ENCODE results near the gene EIF1AX.
"Not testable (repeated sequence)": the region's sequence is repeated elsewhere in the genome, so short reads cannot be mapped to it uniquely, and the experiment has no call there.

Gene EIF1AX, protein sequence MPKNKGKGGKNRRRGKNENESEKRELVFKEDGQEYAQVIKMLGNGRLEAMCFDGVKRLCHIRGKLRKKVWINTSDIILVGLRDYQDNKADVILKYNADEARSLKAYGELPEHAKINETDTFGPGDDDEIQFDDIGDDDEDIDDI

DNA sequence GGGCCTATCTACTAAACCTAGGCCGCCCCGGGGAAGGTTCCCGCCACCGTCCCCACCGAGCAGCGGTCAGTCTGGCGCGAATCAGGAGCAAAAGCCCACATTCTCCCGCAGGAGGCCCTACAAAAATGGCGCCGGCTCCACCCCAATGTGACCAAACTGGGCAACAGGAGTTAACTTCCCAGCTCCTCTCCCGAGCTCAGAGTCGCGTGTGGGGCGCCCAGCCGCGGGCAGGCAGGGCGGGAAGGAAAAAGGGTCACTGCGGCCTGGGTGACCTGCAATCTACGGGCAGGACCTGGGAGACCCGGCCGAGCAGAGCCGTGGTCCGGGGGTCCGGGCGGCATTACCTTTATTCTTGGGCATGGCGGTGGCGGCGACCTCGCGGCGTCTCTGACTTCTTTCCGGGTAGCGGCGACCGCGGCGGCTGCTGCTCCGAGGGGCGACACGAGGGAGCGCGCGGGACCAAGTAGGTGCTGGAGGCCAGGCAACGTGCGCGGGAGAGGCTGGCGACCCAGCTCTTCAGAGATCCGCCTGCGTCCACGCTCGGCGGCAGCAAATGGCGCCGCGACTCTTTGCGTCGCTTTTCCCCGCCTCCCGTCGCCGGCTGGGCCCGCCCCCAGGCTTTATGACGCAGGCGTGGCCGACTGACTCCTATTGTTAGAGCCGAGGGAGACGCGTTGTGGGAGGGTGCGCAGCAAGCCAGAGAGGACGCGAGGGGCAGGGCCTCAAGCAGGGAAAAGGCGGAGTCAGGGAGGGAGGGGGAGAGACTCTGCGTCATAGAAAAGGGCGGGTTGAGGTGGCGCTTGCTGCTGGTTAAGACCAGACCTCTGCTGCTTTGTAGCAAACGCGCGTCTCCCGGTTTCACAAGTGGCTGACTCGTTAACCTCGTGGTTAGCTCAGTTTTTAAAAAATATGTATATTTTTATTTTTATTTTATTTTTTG lies at the start of gene EIF1AX:
Gene EIF1AX (minus strand): TSS at position 558 of the 940 bp plus-strand sequence. CDS start 198 bp downstream, at position 360.
- DNase-seq, result peak; percentile 95

DNA sequence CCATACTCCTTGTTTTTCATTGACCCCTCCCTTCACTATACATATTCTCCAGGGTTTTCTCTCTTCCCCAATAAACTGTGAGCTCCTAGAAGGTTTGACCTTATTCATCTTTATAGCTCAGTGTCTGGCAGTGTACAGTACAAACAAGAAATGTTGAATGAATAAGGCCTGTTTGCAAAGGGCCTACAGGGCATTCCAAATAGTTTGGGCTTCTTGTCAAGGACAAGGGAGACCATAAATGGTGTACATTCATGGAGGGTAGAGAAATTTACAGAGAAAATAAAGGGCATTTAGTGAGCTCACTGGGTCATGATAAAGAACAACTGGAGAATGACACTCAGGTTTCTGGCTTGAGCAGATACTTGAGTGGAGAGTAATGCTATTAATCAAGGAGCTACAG lies 47.5 kb upstream of the EIF1AX start:
- no peak for DNase-seq

DNA sequence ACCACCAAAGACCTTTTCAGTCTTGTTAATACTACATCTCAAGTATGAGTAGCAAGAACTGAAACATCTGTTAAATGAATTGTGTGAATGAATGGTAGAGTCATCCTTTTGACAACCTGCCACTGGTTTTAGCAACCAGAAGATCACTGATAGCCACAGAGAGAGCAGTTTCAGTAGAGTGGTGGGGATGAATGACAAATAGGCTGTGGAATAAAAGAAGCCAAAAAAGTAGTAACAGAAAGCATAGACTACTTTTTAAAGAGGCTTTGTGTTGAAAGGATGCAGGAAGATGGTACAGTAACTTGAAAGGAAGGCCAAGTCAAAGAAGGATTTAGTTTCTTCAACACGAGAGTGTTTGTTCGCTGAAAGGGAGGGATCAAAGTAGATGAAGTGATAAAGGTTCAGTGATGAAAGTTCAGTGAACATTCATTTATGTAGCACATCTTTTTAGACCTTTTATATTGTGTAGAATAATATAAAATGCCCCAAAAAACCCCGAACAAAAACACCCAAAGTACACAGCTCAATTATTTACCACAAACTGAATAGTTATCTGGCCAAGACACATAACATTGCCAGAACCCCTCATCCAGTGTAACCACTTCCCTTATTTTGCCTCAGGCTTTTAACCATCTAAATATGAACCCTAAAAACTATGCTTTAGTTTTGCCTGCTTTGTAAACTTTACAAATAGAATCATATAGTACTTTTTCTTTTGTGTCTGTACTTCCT lies 40.1 kb upstream of the EIF1AX start:
- no peak for DNase-seq

DNA sequence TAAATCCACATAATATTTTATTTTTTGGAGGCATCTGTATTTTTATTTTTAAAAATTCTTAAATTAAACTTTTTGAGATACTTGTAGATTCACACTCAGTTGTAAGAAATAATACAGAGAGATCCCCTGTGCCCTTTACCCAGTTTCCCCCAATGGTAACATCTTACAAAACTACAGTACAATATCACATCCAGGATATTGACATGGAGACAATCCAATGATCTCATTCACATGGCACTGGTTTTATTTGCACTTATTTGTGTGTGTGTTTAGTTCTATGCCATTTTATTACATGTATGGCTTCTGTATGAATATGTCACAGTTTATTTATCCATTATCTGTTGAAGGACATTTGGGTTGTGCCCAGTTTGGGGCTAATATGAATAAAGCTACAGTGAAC lies 35.5 kb upstream of the EIF1AX start:
- no peak for DNase-seq

DNA sequence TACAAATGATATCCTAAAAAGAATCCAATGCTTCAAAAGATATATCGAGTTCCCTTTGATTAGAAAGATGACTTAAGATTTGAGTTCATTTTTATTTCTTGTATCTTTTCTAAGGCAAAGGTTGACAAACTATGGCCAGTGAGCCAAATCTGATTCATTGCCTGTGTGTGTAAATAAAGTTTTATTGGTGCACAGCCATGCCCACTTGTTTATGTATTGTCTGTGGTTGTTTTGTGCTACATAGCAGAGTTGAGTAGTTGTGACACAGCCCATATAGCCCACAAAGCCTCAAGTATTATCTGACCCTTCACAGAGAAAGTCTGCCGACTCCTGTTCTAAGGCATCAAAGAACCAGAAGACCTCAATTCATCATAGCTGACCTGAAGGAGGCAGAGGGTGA lies 32.2 kb upstream of the EIF1AX start:
- DNase-seq, result no peak

DNA sequence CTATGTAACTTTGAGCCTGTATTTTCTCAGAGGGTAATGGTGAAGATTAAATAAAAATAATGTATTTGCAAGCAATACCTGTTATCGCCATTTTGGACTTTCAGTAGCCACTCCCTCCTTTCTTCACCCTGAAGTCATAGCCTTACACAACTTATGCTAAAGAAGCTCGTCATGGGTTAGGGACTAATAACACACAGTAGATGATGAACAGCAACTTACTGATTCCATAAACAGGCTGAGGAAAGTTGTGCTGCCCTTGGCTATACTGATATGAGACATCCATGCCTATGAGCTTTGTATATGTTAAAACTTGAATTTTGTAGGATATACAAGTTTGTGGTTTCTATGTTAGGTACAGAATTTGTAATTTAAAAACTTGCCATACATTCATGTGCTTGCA lies 31.7 kb upstream of the EIF1AX start:
- no peak for DNase-seq

DNA sequence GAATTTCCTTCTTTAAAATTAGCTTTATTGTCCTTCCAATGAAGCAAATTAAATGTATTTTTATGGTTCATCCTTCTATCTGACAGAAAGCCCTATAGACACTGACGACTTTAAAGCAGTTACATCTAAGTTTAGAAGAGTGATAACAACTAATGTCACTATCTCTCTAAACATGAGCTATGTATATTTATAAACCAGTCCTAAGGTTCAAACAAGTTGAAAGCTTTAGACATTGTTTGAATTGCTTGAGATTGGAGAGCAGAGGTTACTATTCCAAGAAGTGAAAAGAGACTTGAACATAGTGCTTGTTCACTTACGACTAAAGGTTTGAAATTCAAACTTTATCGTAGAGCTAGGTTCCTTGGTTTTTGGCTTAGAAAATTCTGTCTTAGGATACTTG lies 30.2 kb upstream of the EIF1AX start:
- DNase-seq, result no peak

DNA sequence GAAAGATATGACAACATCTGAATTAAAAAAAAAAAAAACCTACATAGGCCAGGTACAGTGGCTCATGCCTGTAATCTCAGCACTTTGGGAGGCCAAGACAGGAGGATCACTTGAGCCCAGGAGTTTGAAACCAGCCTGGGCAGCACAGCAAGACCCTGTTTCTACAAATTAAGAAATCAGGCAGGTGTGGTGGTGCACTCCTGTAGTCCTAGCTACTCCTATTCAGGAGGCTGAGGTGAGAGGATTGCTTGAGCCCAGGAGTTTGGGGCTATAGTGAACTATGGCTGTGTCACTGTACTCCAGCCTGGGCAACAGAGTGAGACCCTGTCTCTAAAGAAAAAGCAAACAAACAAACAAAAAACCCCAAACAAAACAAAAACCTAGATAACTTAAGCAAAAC lies 20.9 kb upstream of the EIF1AX start:
- not testable (repeated sequence) for DNase-seq

DNA sequence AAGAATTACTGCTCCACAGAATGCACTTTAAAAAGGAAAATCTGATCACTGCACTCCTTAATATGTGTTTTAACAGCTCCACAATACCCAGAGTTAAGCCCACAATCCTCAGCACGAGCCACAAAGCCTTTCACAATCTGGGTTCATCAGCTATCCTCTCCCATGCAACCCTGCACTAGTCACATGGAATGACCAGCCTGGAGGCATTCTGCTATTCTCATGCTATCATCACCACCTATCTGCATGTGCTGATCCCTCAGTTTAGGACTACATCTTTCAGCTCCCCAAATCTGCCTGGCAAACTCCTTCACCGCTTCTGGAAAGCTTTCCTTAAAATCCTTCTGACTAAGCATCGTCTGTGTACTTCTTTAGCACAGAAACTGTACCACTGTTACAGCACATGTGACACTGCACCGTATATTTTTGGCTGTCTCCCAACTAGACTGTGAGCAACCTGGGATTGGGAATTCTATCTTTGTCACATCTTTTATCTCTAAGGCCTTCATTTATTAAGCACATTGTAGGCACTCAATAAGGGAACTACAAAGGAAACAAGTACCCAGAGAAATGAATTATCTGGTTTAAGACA lies 18.3 kb upstream of the EIF1AX start:
- no peak for DNase-seq

DNA sequence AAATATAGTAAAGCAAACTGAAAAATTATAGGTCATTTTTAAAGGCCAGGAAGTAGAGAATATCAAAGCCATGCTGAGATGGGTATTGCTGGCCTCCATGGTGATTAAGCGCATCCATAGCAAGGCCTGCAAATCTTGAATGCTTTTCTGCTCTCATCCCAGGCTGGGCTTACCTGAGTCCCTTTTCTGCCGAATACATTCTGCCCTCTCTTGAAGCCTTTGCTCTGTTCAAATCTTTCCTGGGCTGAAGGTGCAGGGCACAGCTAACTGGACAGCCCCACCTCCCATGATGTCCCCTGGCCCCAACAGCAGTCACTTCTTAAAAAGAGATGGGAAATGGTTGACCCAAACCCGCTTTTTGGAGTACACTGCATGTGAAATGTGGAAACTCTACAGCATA lies 10.1 kb upstream of the EIF1AX start:
- DNase-seq, result no peak

DNA sequence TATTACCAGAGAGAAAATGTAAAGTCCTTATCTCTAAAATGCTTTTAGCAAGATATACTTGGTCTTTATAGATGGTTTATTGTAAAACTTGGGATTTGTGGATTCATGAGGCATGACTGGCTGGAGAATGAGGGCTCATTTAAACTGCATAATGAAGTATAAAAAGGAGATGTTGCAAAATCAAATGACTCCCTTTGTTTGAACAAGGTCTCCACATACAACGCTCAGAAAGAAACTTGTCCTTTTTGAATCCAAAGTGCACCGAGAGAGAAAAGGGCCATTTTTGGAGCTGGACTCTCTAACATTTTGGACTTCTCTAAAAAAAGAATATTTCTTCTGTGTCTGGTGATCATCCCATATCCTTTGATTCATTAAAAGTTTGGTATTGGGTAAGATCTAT lies 7.7 kb upstream of the EIF1AX start:
- no peak for DNase-seq

DNA sequence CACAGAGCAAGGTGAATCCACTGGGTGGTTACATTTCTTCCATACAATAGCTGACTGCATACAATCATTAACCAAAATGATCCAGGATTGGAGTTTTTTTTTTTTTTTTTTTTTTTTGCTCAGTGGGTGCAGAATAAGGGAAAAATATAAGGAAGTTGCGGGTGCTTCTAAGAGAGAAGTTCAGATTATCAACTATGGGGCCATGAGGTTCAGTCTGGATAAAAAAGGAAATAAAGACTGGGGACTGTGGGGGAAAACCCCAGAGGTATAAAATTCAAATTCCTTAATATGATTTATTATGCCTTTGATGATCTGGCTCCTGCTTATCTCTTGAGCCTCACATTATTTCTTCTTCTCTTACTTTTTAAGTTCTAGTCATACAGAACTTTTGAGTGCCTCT lies 5.9 kb upstream of the EIF1AX start:
- DNase-seq, result no peak

DNA sequence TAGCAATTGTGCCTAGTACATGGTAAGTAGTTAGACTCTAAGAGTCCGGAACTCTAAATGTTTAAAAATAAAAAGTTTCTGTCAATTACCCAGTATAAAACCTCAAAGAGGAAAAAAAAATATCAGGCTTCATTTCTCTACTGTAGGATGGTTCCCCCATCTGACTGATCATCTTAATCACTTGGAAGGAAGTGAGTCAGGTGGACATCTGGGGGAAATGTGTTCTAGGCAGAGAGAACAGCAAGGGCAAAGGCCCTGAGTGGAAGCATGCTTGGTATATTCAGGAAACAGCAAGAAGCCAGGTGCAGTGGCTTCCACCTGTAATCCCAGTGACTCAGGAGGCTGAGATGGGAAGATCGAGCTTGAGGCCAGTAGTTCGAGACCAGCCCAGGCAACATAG lies 2.9 kb upstream of the EIF1AX start:
- DNase-seq, result no peak

DNA sequence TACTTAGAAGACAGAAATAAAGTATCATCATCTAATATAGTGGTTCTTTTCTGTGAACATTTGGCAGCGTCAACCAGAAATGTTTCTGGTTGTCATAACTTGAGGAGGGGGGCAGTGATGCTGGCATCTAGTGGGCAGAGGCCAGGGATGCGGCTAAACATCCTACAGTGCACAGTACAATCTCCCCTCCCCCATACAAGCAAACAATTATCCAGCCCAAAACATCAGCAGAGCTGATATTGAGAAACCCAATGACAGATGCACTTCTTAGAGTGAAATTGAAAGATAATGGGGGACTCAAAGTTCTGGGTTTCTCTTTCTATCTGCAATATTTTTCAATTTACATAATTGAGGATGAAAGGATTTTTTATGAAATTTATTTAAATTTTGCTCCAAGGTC lies 1.9 kb upstream of the EIF1AX start:
- no peak for DNase-seq

DNA sequence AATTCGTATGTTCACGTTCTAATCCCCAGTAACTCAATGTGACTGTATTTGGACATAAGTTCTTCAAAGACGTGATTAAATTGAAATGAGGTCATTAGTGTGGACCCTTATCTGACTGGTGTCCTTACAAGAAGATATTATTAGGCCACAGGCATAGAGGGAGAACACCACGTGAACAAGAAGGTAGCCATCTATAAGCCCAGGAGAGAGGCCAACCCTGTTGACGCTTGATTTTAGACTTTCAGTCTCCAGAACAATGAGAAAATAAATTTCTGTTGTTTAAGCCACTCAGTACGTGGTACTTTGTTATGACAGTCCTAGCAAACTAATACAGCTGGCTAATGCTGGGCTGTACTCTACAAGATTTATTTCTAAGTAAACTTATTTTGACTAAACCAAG lies 1.5 kb upstream of the EIF1AX start:
- DNase-seq, result no peak

DNA sequence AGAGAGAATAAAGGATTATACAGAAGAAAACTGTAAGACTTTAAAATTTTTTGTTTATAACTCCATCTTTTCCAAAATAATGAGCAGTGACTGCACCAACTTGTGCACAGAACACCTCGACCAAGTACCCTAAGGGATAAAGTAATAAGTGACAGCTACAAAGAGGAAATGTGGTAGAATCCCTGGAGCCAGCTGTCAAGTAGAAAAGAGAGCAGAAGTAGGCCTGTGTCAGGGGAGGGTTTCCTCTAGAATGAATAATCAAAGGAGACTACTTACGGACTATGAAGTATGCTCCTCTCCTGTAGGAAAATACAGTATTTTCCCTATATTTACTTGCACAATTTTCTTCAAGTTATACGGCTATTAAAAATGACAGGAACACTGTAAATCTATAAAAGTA lies 1.2 kb downstream of the EIF1AX start:
- DNase-seq, result no peak

DNA sequence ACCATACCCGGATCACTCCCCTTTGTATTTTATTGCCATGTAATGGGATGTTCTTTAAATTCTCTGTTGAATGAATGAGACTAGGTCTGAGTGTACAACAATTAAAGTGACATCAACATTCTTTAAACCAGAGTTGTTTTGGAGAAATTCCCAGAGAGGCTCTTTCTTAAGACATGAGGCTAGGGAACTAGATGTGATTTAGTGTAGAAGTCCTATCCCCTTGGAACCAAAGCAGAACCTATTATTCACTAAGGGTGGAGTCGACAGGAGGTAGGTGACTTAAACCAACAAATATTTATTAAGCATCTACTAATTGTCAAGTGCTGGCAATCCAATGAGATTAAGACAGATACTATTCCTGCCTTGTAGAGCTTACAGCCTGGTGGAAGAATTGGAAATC lies 1.7 kb downstream of the EIF1AX start:
- no peak for DNase-seq

DNA sequence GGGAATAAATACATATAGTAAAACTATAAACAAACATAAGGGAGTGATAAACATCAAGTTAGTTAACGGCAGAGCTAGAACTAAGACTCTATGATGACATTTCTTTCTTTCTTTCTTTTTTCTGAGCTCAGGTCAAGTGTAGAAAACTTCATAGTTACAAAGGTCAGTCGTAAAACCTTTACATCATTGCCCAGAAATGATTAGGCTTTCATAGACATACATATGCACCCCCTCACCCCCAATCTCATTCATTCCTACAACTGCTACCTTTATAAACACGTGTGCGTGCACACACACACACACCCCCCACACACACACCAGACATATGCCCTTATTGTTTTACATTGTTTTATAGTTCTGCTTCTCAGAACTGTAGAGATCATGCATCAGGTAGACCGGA lies 5.7 kb downstream of the EIF1AX start:
- DNase-seq, result no peak

DNA sequence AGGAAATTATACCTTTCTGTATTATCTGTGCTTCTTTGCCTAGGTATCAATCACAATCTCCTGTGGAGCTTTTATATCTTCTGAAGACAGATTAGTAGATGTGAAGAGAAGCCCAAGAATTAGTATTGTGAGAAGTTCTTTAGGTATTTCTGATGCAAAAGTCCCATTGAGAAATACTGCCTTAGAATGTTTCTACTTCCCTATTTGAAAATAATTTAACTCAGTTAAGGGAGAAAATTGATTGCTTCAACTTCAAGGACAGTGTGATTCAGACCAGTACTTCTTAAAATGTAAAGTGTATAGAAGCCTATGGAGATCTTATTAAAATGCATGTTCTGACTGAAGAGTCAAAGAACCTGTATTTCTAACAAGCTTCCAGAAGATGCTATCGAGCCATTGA lies 9.0 kb downstream of the EIF1AX start:
- DNase-seq, result no peak

DNA sequence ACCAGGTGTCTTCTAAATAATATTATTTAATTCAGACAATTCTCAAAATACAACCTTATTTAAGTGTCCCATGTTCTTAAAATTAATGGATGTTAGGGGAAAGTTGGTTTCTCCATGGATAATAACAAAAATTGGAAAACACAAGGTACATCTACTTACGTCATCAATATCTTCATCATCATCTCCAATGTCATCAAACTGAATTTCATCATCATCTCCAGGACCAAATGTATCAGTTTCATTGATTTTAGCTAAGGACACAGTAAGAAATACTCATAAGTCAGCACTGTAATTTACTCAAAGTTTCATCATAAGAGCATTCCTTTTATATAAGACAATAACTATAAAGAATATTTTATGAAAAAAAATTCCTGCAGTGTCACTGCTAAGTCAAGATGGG lies 11.3 kb downstream of the EIF1AX start:
- no peak for DNase-seq

DNA sequence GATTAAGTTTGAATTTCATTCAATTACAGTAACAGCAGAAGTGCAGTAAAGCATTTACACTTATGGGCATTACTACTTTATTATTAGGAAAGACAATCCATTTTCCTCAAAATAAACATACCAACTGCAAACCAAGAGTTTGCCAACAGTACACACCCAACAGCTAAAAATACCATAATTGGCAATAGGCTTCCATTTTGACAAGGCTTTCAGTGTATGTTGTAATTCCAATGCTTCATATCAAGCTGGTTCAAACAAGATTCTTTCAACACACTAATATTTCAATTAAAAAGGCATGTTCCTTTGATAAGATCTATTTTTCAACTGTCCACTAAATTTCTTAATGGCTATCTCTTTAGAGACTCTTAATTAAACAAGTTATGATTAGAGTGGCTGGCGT lies 12.1 kb downstream of the EIF1AX start:
- DNase-seq, result no peak

DNA sequence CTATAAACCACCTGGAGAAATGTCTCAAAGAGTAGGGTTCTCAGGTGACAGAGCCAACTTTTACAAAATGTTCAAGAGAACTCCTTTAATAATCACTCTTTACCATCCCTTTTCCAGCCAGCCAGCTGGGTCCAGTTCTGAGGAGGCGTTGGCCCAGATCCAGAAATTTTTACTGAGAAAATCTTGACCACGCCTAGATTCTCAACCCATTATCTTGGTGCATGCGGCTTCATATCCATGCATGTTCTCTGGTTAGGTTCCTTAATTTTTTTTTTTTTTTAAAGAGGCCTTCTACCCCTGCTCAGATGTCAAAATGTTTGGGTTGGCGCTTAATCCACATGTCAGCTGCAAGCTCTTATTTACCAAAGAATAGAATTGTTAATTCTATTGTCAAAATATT lies 13.0 kb downstream of the EIF1AX start:
- DNase-seq, result no peak

DNA sequence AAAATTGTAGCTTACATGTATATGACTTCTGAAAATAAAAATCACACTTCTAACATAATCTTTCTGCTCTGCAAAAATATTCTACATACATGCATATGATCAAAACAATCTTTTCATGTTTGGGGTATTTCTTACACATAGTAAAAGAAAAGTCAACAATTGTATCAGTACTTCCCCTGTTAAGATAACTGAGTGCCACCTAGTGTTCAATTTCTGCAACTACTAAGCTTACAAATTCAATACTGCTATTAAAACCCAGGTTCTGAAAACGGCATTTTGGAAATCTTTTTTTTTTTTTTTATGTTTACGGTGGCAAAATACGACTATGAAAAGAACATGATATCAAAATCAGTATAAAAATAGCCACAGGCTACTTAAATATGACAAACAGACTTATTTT lies 14.2 kb downstream of the EIF1AX start:
- not testable (repeated sequence) for DNase-seq

DNA sequence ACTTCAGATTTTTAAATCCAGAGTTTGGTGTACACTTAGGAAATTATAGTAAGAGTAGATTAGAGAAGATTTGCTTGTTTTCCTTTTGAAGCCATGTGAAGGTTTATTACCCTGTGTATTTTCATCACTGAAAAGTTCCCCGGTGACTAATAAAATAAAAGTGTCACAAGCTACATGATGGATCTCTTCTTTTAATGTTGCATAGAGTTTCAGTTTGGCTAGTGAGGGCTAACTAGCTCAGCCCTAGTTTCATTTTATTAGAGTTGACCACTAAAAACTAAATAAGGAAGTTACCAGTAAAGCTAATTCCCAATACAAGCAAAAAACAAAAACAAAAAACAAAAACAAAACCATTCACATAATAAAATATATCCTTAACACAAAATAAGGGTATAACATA lies 14.8 kb downstream of the EIF1AX start:
- DNase-seq, result not testable (repeated sequence)
